K562 (cell line): ENCODE results near the gene PRKAR1A.

Experiments
- ATF3 ChIP-seq, 2 experiments: fragments of 450-650 bp in 1 of 2; sonication (generic) in 1 of 2; formaldehyde crosslinking in 1 of 2; IDR thresholded peaks in 1 of 2; conservative IDR thresholded peaks in 1 of 2; 2 replicates each; pipeline versions ENCODE4 v1.6.1 to v1.8.1; 2016 to 2023; ENCODE audit warnings: mild to moderate bottlenecking in 2 of 2, moderate library complexity in 2 of 2, inconsistent platforms in 1 of 2, missing genetic modification reagents in 1 of 2
- BCL6 ChIP-seq: fragments of 250-450 bp; sonication (Bioruptor Pico); IDR thresholded peaks from 2 replicates; pipeline ENCODE4 v1.4.0; 2020
- BRF2 ChIP-seq: IDR thresholded peaks from 3 replicates; pipeline ENCODE4 v1.6.1; 2011; ENCODE audit warnings: borderline replicate concordance, mild to moderate bottlenecking; ENCODE audit not compliant: insufficient read length, insufficient read depth
- CEBPB ChIP-seq: fragments of 450-650 bp; IDR thresholded peaks from 2 replicates; pipeline ENCODE4 v1.6.1; 2016; ENCODE audit warnings: missing genetic modification characterization, missing compliant biosample characterization
- CTCF ChIP-seq, 3 experiments: IDR thresholded peaks in 2 of 3; conservative IDR thresholded peaks in 1 of 3; 2 replicates each; pipeline ENCODE4 v1.5.1; 2011 to 2012; ENCODE audit warnings: low read length in 3 of 3, mild to moderate bottlenecking in 3 of 3, control low read depth in 2 of 3, improper control_type of control experiment in 1 of 3, inconsistent platforms in 1 of 3, low read depth in 1 of 3, mixed read lengths in 1 of 3, moderate library complexity in 1 of 3; ENCODE audit not compliant: insufficient read depth in 2 of 3
- FOXK1 ChIP-seq: sonication (generic); formaldehyde crosslinking; IDR thresholded peaks from 2 replicates; pipeline ENCODE4 v1.8.0; 2022; ENCODE audit warnings: missing genetic modification reagents, mild to moderate bottlenecking, borderline replicate concordance
- MAX ChIP-seq: sonication (generic); formaldehyde crosslinking; IDR thresholded peaks from 2 replicates; pipeline ENCODE4 v1.9.0; 2022; ENCODE audit warnings: mild to moderate bottlenecking, missing genetic modification reagents
- NR1H2 ChIP-seq: sonication (generic); formaldehyde crosslinking; IDR thresholded peaks from 2 replicates; pipeline ENCODE4 v1.4.0; 2020; ENCODE audit warnings: mild to moderate bottlenecking, missing genetic modification reagents
- PHB ChIP-seq: fragments of 250-450 bp; sonication (Bioruptor Pico); IDR thresholded peaks from 2 replicates; pipeline ENCODE4 v1.5.0; 2021
- RBM22 ChIP-seq: fragments of 200-400 bp; formaldehyde crosslinking; IDR thresholded peaks from 2 replicates; pipeline ENCODE4 v1.6.1; 2018; ENCODE audit warnings: low read length, low read depth; ENCODE audit not compliant: poor library complexity, severe bottlenecking
- RFX5 ChIP-seq: IDR thresholded peaks from 2 replicates; pipeline ENCODE4 v1.6.1; 2011; ENCODE audit warnings: low read depth, mild to moderate bottlenecking, improper control_type of control experiment, low read length
- TCF7L2 ChIP-seq: fragments of 150-350 bp; IDR thresholded peaks from 2 replicates; pipeline ENCODE4 v1.6.1; 2016; ENCODE audit warnings: low read depth, mild to moderate bottlenecking, low read length, moderate library complexity
- ZFP36 ChIP-seq: fragments of 150-350 bp; IDR thresholded peaks from 2 replicates; pipeline ENCODE4 v1.6.1; 2018; ENCODE audit warnings: low read length, low read depth; ENCODE audit not compliant: partially characterized antibody
- ZHX1 ChIP-seq: fragments of 150-350 bp; conservative IDR thresholded peaks from 2 replicates; pipeline ENCODE4 v1.6.1; 2014; ENCODE audit warnings: low read length

- TF ChIP-seq RBM22 (no peak), RFX5 (no peak), NR1H2 (no peak), BCL6 (CRISPR knock-in tag) (no peak), MAX (no peak), CTCF (IDR thresholded peaks at IDR 0.05 in 2 of 3, conservative IDR thresholded peaks at IDR 0.05 in 1 of 3; ENCODE audit: insufficient read depth in 2 of 3, low read depth in 1 of 3, low read length in 3 of 3) (no peak), CEBPB (tag) (no peak), ATF3 (IDR thresholded peaks at IDR 0.05) (no peak), ATF3 (CRISPR knock-in tag; conservative IDR thresholded peaks at IDR 0.05) (no peak), PHB (CRISPR knock-in tag) (no peak), TCF7L2 (no peak), ZFP36 (no peak), ZHX1 (no peak), BRF2 (no peak), FOXK1 (no peak)
Observed at GRCh38 chr17:68514831-68515635, 2.8 kb downstream of the PRKAR1A start.
